Measurements from ENCODE around the gene TEX44.
"Not testable (repeated sequence)": the region's sequence is repeated elsewhere in the genome, so short reads cannot be mapped to it uniquely, and the experiment has no call there.

TEX44 gene

GRCh38 chr2:231568785-231569435 lies 23.8 kb upstream of the TEX44 start:
- H3K9me3 ChIP-seq (ENCODE audit: severe bottlenecking) = peaks cover 5% of the 10 kb centered on the region
- no peak overlapping the region for H3K27ac ChIP-seq
- no peak for DNase-seq
- H3K36me3 ChIP-seq = no peaks in the 10 kb centered on the region
- no peak overlapping the region for H3K4me3 ChIP-seq (ENCODE audit: low read depth, low read length)
- TF ChIP-seq CTCF (IDR thresholded peaks at IDR 0.05; ENCODE audit: low read depth, low read length) = no peak
- H3K27me3 ChIP-seq (ENCODE audit: insufficient read depth, low read depth, severe bottlenecking) = no peaks in the 10 kb centered on the region

- H3K4me3 ChIP-seq (ENCODE audit: low read depth, low read length); H3K36me3 ChIP-seq; H3K27me3 ChIP-seq (ENCODE audit: insufficient read depth, low read depth, severe bottlenecking); H3K9me3 ChIP-seq (ENCODE audit: severe bottlenecking); DNase-seq; H3K27ac ChIP-seq: not testable (repeated sequence)
Measured at GRCh38 chr2:231570915-231571314, 21.7 kb upstream of the TEX44 start.

GRCh38 chr2:231571661-231572191 lies 20.9 kb upstream of the TEX44 start:
- Histone ChIP-seq H3K4me3 (ENCODE audit: low read depth, low read length) (no peak overlapping the region), H3K27ac (no peak overlapping the region), H3K36me3 (no peaks in the 10 kb centered on the region), H3K9me3 (ENCODE audit: severe bottlenecking) (peaks cover 2% of the 10 kb centered on the region), H3K27me3 (ENCODE audit: insufficient read depth, low read depth, severe bottlenecking) (no peaks in the 10 kb centered on the region)
- no peak for DNase-seq
- TF ChIP-seq CTCF (IDR thresholded peaks at IDR 0.05; ENCODE audit: low read depth, low read length) = no peak

GRCh38 chr2:231573096-231573495 lies 19.6 kb upstream of the TEX44 start:
- H3K36me3 ChIP-seq = no peaks in the 10 kb centered on the region
- H3K4me3 ChIP-seq (ENCODE audit: low read depth, low read length) = no peak overlapping the region
- H3K27ac ChIP-seq = no peak overlapping the region
- H3K27me3 ChIP-seq (ENCODE audit: insufficient read depth, low read depth, severe bottlenecking) = no peaks in the 10 kb centered on the region
- peaks cover 2% of the 10 kb centered on the region for H3K9me3 ChIP-seq (ENCODE audit: severe bottlenecking)
- DNase-seq = peak; percentile 47
- TF ChIP-seq CTCF (IDR thresholded peaks at IDR 0.05; ENCODE audit: low read depth, low read length) = no peak

- Histone ChIP-seq H3K27me3 (ENCODE audit: insufficient read depth, low read depth, severe bottlenecking) (no peaks in the 10 kb centered on the region), H3K36me3 (no peaks in the 10 kb centered on the region), H3K9me3 (ENCODE audit: severe bottlenecking) (peaks cover 2% of the 10 kb centered on the region), H3K4me3 (ENCODE audit: low read depth, low read length) (no peak overlapping the region), H3K27ac (no peak overlapping the region)
- TF ChIP-seq CTCF (IDR thresholded peaks at IDR 0.05; ENCODE audit: low read depth, low read length) = peak; percentile 23; the same call in 1 of the 2 replicates
- no peak for DNase-seq
Measured at GRCh38 chr2:231573698-231574421, 18.8 kb upstream of the TEX44 start.

- Histone ChIP-seq H3K27ac (no peak overlapping the region; the same call in 1 of the 2 replicates), H3K27me3 (ENCODE audit: insufficient read depth, low read depth, severe bottlenecking) (no peaks in the 10 kb centered on the region), H3K9me3 (ENCODE audit: severe bottlenecking) (peaks cover 2% of the 10 kb centered on the region), H3K4me3 (ENCODE audit: low read depth, low read length) (no peak overlapping the region), H3K36me3 (no peaks in the 10 kb centered on the region)
- no peak for TF ChIP-seq CTCF (IDR thresholded peaks at IDR 0.05; ENCODE audit: low read depth, low read length)
- DNase-seq = no peak
Measured at GRCh38 chr2:231575612-231576256, 16.9 kb upstream of the TEX44 start.

Data from WERI-Rb-1 (cell line).